Gastrocnemius medialis (tissue), 4 donors: ENCODE data around the gene LIN28B. TPM values are rescaled to one million over a fixed set of nuclear protein-coding genes. Genes with fewer than 3 reads are reported as not detected.

Experiments used
- ATAC-seq, 2 donors: fragments of 150-250 bp; one replicate each; pipeline ENCODE4 v1.9.1; 2016
- DNase-seq, 2 donors: peaks; one replicate each; pipeline ENCODE4 v3.0.0-alpha.2; 2019
- H3K27ac ChIP-seq, 4 donors: fragments of 200-600 bp; sonication (generic); 1 replicate in 1 of 4; 2 replicates in 3 of 4; pipeline ENCODE4 v1.5.1; 2016 to 2018; ENCODE audit warnings: mild to moderate bottlenecking in 2 of 4, moderate library complexity in 1 of 4
- H3K27me3 ChIP-seq, 3 donors: fragments of 200-600 bp; sonication (generic) in 2 of 3; 1 replicate in 1 of 3; 2 replicates in 2 of 3; pipeline versions ENCODE4 v1.5.1 to v1.6.0; 2016 to 2019; ENCODE audit warnings: mild to moderate bottlenecking in 1 of 3, moderate library complexity in 1 of 3
- H3K36me3 ChIP-seq, 2 donors: fragments of 200-600 bp; sonication (generic) in 1 of 2; one replicate each; pipeline ENCODE4 v1.5.1; 2017 to 2018
- H3K4me1 ChIP-seq, 2 donors: fragments of 200-600 bp; sonication (generic) in 1 of 2; one replicate each; pipeline ENCODE4 v1.5.1; 2016 to 2017; ENCODE audit warnings: mild to moderate bottlenecking in 2 of 2
- H3K4me3 ChIP-seq, 4 donors: fragments of 200-600 bp; sonication (generic) in 3 of 4; 1 replicate in 1 of 4; 2 replicates in 3 of 4; pipeline ENCODE4 v1.5.1; 2016 to 2019; ENCODE audit warnings: mild to moderate bottlenecking in 2 of 4
- H3K9me3 ChIP-seq, 3 donors: fragments of 200-600 bp; sonication (generic) in 2 of 3; 1 replicate in 1 of 3; 2 replicates in 2 of 3; pipeline ENCODE4 v1.5.1; 2016 to 2019
- POLR2A ChIP-seq, 2 donors: fragments of 450-650 bp; IDR thresholded peaks; one replicate each; pipeline ENCODE4 v1.6.1; 2017; ENCODE audit warnings: antibody characterized with exemption in 2 of 2, mild to moderate bottlenecking in 2 of 2, moderate library complexity in 2 of 2
- in situ Hi-C, 4 donors: fragments of 200-750 bp; cut with MboI; loops; one replicate each; pipeline versions ENCODE4 v1.15.0 to v1.8.0; 2017; ENCODE audit warnings: low sequenced_read_pairs in 4 of 4
- intact Hi-C: fragments of 100-400 bp; cut with DNase I; formaldehyde crosslinking; loops from one replicate; pipeline ENCODE4 v1.15.1; 2023; ENCODE audit warnings: low total_unique reads
- total RNA-seq, 4 donors: library from RNA; depleted of rRNA; stranded (reverse); fragments of >200 nt; gene quantifications; one replicate each; pipeline versions ENCODE4 v1.1.0 to v1.2.3, GENCODE V29; 2016
- TF ChIP-seq, protein P1 (sequence below), 5 experiments: fragments of 450-650 bp in 3 of 5; fragments of 200-600 bp in 2 of 5; sonication (generic) in 2 of 5; IDR thresholded peaks in 4 of 5; conservative IDR thresholded peaks in 1 of 5; 1 replicate in 4 of 5; 2 replicates in 1 of 5; pipeline ENCODE4 v1.5.1; 2016 to 2019; ENCODE audit warnings: antibody characterized with exemption in 5 of 5, mild to moderate bottlenecking in 3 of 5, moderate library complexity in 3 of 5

The LIN28B gene
- total RNA-seq, 4 donors from 2014 or later: not detected

DNA sequence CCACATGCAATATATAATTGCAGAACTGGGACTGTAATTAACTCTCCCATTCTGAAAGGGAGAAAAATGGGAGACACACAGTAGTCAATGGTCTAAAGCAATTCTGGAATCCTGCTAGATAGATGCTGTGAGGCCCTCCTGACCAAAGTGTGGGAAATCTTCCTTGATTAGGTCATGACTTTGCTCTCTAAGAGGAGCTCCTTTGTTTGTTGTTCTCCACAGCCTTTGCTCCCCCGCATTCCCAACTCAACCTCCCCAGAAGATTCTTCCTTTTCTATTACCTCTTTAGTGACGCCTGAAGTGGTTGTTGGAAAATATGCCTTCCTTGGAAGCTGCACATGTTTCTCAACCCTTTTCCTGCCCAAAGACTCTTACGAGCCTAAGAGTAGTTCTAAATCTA, 28.8 kb upstream of the LIN28B start:
- in situ Hi-C loops: no loop called here
- Histone ChIP-seq H3K27me3 (no peaks in the 10 kb centered on the region), H3K4me1 (no peaks in the 10 kb centered on the region), H3K27ac (no peak overlapping the region), H3K4me3 (no peak overlapping the region), H3K9me3 (no peaks in the 10 kb centered on the region), H3K36me3 (no peaks in the 10 kb centered on the region)
- TF ChIP-seq, protein P1, sequence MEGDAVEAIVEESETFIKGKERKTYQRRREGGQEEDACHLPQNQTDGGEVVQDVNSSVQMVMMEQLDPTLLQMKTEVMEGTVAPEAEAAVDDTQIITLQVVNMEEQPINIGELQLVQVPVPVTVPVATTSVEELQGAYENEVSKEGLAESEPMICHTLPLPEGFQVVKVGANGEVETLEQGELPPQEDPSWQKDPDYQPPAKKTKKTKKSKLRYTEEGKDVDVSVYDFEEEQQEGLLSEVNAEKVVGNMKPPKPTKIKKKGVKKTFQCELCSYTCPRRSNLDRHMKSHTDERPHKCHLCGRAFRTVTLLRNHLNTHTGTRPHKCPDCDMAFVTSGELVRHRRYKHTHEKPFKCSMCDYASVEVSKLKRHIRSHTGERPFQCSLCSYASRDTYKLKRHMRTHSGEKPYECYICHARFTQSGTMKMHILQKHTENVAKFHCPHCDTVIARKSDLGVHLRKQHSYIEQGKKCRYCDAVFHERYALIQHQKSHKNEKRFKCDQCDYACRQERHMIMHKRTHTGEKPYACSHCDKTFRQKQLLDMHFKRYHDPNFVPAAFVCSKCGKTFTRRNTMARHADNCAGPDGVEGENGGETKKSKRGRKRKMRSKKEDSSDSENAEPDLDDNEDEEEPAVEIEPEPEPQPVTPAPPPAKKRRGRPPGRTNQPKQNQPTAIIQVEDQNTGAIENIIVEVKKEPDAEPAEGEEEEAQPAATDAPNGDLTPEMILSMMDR (IDR thresholded peaks at IDR 0.05 in 4 of 5, conservative IDR thresholded peaks at IDR 0.05 in 1 of 5): no peak
- TF ChIP-seq POLR2A (IDR thresholded peaks at IDR 0.05): no peak
- no peak for DNase-seq
- no peak for ATAC-seq
- intact Hi-C loops: no loop called here

DNA sequence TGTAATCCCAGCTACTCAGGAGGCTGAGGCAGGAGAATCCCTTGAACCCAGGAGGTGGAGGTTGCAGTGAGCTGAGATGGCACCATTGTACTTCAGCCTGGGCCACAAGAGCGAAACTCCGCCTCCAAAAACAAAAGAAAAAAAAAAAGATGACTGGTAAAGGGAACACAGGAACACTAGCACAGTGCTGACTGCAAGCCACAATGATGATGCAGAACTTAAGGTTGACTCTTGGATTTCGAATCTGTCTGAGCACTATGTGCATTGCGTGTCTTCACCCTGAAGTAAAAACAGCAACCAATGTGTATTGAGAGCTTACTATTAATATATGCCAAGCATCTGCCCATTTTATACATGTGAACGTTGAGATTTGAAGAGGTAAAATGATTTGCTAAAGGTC, 27.6 kb upstream of the LIN28B start:
- Histone ChIP-seq H3K36me3 (no peaks in the 10 kb centered on the region), H3K9me3 (no peaks in the 10 kb centered on the region), H3K27me3 (peaks cover 0 to 4% (median 0%) of the 10 kb centered on the region in 3 donors), H3K4me1 (no peaks in the 10 kb centered on the region), H3K4me3 (no peak overlapping the region), H3K27ac (no peak overlapping the region)
- no peak for TF ChIP-seq POLR2A (IDR thresholded peaks at IDR 0.05)
- TF ChIP-seq, protein P1 (IDR thresholded peaks at IDR 0.05 in 4 of 5, conservative IDR thresholded peaks at IDR 0.05 in 1 of 5): no peak
- no peak for ATAC-seq
- intact Hi-C loops: no loop called here
- in situ Hi-C loops: no loop called here
- no peak for DNase-seq

DNA sequence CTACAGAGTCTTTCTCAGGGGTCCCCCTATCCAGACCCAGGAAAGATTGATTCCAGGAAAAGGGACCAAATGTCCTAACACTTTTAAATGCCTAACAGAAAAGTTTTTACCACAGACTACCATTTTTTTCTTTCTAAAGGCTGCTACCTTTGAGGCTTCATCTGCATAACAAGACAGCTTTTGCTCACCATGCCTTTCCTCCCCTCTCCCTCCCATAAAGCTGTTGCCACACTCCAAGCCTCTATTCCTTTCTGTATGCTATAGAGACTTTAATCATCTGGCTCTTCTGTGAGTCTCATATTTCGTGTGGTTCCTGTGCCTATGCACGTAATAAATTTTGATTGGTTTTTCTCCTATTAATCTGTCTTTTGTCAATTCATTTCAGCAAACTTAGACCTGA, 26.0 kb upstream of the LIN28B start:
- Histone ChIP-seq H3K4me1 (no peaks in the 10 kb centered on the region), H3K36me3 (no peaks in the 10 kb centered on the region), H3K27ac (no peak overlapping the region), H3K27me3 (peaks cover 0 to 4% (median 0%) of the 10 kb centered on the region in 3 donors), H3K9me3 (no peaks in the 10 kb centered on the region), H3K4me3 (no peak overlapping the region)
- in situ Hi-C loops: no loop called here
- DNase-seq: no peak
- intact Hi-C loops: no loop called here
- TF ChIP-seq POLR2A (IDR thresholded peaks at IDR 0.05): no peak
- TF ChIP-seq, protein P1 (IDR thresholded peaks at IDR 0.05 in 4 of 5, conservative IDR thresholded peaks at IDR 0.05 in 1 of 5): no peak
- ATAC-seq: no peak

DNA sequence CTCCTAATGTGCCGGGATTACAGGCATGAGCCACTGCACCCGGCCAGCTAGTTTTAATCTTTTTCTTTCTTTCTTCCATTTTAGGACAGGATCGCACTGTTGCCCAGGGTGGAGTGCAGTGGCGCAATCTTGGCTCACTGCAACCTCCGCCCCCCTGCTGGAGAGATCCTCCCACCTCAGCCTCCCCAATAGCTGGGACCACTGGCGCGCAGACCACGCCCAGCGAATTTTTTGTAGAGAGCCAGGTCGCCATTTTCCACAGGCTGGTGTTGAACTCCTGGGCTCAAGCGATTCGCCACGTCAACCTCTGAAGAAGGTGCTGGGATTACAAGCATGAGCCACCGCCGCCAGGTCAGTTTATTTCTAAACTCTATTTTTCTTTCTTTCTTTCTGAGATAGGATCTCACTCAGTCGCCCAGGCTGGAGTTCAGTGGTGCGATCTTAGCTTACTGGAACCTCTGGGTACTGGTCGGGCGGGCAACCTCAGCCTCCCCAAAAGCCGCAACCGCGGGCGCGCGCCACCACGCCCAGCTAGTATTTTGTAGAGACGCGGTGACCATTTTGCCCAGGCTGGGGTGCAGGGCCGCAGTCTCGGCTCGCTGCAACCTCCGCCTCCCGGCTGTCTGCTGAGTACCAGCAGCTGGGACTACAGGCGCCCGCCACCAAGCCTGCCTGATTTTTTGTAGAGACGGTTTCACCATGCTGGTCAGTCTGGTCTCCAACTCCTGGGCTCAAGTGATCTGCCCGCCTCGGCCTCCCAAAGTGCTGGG, 20.0 kb upstream of the LIN28B start:
- Histone ChIP-seq H3K27ac (no peak overlapping the region), H3K36me3 (no peaks in the 10 kb centered on the region), H3K9me3 (no peaks in the 10 kb centered on the region), H3K4me3 (no peak overlapping the region), H3K4me1 (peaks cover 0 to 3% of the 10 kb centered on the region in 2 donors), H3K27me3 (peaks cover 10 to 42% (median 22%) of the 10 kb centered on the region in 3 donors)
- DNase-seq (no peak), ATAC-seq (no peak)
- in situ Hi-C loops: no loop called here
- intact Hi-C loops: no loop called here
- TF ChIP-seq POLR2A (IDR thresholded peaks at IDR 0.05): no peak
- TF ChIP-seq, protein P1 (IDR thresholded peaks at IDR 0.05 in 4 of 5, conservative IDR thresholded peaks at IDR 0.05 in 1 of 5): no peak
